ENCODE data around the gene ODAD3.
"Not testable (repeated sequence)": the region's sequence is repeated elsewhere in the genome, so short reads cannot be mapped to it uniquely, and the experiment has no call there.

The ODAD3 gene

DNA sequence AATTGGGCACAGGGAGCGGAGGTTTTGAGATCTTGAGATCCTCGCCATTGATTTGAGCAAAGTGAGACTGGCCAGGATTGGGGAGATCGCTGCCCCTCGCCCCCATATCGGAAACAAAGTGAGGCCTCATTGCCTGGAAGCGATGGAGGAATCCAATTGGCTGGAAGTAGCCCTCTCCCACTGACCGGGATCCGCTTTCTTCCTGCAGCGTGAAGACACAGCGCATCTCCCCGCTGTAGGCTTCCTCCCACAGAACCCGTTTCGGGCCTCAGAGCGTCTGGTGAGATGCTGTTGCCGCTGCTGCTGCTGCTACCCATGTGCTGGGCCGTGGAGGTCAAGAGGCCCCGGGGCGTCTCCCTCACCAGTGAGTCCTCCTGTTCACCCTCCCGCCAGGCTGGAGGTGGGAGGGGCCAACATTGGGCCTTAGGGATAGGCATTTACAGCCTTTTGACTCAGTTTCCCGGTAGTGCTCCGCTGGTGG is 952 bp upstream of the ODAD3 start:
- TF ChIP-seq GATA1 (IDR thresholded peaks at IDR 0.05; ENCODE audit: low read depth, low read length) (no peak), POLR2A (IDR thresholded peaks at IDR 0.05; ENCODE audit: low read length) (peak; percentile 32)
- peak; percentile 65 to 66 for DNase-seq

DNA sequence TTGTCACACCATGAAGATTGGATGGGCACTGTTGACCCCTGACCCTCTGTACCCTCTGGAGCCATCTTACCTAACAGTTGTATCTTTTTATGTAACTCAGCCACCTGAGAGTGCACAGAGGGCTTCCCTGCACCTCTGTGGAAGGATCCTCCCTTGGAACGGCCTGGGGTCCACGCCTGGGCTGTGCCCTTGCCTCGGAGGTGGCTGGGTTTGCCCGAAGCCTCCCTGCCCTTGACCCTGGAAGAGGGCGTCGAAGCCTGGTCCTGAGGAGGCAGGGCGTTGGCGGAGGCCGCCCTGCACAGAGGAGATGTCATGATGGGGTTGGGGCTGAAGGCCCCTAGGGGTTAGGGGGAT is 241 bp downstream of the ODAD3 start:
- DNase-seq = no peak
- TF ChIP-seq POLR2A (IDR thresholded peaks at IDR 0.05; ENCODE audit: low read length) (no peak), GATA1 (IDR thresholded peaks at IDR 0.05; ENCODE audit: low read depth, low read length) (no peak)

DNA sequence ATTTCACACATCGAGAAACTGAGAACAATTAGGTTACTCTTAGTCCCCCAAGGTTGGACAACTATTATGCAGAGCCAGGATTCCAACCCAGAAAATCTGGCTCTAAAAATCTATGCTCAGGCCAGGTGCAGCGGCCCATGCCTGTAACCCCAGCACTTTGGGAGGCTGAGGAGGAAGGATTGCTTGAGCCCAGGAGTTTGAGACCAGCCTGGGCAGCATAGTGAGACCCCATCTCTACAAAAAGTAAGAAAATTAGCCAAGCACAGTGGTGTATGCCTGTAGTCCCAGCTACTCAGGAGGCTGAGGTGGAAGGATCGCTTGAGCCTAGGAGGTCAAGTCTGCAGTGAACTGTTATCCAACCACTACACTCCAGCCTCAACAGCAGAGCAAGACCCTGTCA is 1.4 kb downstream of the ODAD3 start:
- DNase-seq = not testable (repeated sequence)

DNA sequence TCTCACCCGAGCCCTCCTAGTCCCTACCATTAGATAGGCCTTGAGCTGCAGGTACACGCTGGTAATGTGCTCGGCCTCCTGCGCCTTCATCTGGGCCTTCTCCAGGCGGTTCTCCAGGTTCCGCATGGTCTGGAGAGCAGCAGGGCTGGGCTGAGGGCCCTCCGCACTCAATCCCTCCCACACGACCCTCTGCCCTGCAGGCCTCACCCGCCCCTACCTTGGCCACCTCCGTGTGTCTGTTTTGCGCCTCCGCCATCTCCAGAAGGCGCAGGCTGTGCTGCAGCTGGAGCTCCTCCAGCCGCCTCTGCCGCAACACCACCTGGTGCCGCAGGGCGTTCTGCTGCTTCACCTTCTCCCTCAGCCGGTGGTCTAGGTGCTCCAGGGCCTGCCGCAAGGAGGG is 8.3 kb downstream of the ODAD3 start:
- TF ChIP-seq POLR2A (IDR thresholded peaks at IDR 0.05; ENCODE audit: low read length) = no peak
- TF ChIP-seq GATA1 (IDR thresholded peaks at IDR 0.05; ENCODE audit: low read depth, low read length) = no peak
- DNase-seq = no peak

DNA sequence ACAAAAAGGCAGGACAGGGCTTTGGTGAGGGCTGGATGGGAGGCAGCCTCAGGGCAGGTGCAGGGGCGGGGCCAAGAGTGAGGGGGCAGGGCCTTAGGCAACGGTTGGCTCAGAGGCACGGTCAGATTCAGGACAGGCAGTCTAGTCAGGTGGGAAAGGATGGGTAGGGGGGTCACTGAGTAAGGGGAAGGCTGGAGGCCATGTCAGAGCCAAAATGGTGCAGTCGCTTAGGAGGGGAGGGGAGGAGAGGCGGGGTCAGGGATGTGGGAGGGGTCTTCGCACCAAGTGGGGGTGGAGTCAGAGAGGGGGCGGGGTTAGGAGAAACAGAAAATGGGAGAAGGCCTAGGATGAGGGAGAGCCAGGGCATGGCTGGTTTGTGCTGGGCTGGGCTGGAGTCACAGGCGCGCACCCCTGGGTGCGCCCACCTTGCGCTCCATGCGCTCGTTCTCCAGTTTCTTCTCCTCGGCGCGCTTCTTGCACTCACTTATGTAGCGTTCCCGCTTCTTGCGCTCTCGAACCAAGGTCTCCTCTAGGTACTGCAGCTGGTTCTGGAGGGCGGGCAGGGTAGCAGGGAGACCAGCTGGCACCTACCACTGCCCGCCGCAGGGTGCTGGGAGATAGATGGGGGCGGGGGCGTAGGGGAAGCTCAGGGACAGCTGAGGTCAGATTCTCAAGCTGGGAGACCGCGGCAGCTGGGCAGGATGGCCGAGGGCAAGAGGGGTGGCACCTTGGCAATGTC is 9.0 kb downstream of the ODAD3 start:
- no peak for DNase-seq
- TF ChIP-seq GATA1 (IDR thresholded peaks at IDR 0.05; ENCODE audit: low read depth, low read length) (no peak), POLR2A (IDR thresholded peaks at IDR 0.05; ENCODE audit: low read length) (no peak)

DNA sequence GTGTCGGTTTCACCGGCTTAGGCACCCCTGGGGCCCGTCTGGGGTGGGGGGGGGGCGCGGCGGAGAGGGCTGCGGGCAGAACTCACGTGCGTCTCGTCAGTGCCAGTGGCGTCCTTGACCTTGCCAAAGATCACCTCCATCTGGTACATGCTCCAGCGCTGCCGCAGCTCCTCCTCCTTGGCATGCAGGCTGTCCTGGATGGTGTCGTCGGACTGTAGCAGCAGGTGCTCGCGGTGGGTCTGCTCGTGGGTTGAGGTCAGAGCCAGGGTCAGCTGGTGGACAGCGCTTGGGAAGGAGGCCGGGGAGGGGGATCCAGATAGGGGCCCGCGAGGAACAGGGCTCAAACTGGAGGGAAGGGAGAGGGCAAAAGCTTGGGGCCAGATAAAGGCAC is 11.1 kb downstream of the ODAD3 start:
- TF ChIP-seq GATA1 (IDR thresholded peaks at IDR 0.05; ENCODE audit: low read depth, low read length) (no peak), POLR2A (IDR thresholded peaks at IDR 0.05; ENCODE audit: low read length) (no peak)
- DNase-seq = no peak

DNA sequence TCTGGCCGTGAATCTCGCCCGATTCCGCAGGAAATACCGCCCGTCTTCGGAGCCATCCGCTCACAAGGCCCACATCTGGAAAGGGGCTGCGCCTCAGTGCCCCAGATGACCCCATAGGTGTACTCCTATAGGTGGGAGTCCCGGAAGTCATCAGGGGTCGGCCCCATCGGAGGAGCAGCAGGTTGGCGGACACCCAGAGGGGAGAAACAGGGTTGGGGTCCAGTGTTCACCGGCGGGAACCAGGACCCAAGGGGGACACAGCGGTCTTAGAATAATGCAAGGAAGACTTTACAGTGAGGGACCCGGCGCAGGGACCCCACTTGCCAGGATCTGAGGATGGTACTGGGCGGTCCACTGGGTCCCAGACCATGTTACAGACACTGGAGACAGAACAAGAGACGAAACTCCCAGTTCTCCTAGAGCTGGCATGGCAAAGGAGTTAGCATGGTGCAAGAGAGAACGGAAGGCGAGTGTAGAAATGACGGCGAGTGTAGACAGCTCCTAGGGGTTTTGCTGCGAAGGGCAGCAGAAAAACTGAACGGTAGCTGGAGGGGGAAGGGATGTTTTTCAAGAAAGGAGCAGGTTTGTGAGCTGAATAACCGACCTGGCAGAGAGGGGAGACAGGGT is 11.6 kb downstream of the ODAD3 start:
- no peak for TF ChIP-seq GATA1 (IDR thresholded peaks at IDR 0.05; ENCODE audit: low read depth, low read length)
- no peak for DNase-seq

DNA sequence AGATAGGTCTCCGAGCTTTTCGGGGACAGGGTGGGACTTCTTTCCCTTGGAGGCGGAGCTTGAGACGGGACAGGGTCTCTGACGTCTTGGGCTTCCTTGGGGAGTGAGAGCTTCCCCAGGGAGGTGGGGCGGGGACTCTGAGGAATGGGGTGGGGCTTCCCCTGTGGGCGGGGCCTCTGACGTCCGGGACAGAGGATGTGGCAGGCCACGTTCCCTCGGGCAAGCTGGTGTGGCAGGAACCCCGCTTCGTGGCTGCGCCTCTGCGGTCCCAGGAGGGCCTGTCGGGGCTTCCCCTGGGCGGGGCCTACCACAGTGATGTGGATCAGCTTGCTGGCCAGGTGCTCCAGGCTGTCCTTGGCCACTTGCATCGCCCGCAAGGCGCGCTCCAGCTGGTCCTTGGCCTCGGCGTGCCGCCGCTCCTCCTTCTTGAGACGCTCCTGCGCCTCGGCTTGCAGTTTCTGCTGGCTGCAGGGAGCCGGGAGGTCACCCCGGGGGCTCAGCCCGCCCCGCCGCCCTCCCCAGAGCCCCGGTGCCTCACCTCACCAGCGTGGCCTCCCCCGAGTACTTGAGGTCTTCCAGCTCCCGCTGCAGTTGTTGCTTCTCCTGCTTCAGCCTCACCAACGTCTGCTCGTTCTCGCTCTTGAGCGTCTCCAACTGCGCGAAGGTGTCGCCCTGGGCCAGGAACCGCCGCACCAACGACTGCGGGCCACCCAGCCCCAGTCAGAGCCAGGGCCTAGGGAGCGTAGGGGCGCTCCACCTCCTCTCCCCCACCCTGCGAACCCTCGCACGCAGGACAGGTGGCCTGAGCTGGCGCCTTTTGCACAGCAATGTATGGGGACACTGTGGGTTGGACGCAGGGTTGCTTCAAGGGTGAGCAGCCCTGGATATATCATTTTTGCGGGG is 12.5 kb downstream of the ODAD3 start:
- TF ChIP-seq GATA1 (IDR thresholded peaks at IDR 0.05; ENCODE audit: low read depth, low read length) = no peak
- TF ChIP-seq POLR2A (IDR thresholded peaks at IDR 0.05; ENCODE audit: low read length) = no peak
- peak in 1 of 2 experiments; percentile 57 for DNase-seq

DNA sequence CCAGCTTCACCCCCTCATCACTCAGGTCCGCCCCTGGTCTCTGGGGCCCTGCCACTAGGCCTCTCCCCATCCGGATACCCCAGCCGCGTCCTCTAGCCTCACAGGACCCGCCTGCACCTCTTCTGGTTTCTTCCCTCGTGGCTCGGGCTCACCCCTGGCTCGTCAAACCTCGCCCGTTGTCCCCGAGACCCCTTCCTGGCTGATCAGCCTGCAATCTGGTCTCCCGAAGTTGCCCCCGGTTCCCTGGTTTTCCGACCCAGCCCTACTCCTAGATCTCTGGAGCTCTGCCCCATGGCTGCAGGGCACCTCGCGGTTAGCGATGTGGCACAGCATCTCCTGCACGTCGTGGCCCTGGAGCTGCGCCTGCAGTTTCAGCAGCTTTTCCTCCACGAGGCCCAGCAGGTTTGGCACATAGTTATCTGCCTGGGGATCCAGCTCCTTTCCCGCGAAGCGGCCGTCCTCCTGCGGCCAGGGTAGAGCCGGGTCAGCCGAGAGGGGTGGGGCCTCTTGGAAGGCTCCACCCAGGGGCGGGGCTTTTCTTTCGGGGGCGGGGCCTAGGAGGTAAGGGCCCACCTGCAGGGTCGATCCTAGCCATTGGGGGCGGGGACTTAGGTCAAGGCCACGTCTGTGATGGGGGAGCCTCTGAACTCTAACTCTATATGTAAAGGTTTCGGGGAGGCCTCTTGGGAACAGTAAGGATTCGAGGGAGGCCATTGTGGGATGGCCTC is 13.4 kb downstream of the ODAD3 start:
- DNase-seq = peak; percentile 55 to 62
- TF ChIP-seq POLR2A (IDR thresholded peaks at IDR 0.05; ENCODE audit: low read length) = no peak
- TF ChIP-seq GATA1 (IDR thresholded peaks at IDR 0.05; ENCODE audit: low read depth, low read length) = no peak

DNA sequence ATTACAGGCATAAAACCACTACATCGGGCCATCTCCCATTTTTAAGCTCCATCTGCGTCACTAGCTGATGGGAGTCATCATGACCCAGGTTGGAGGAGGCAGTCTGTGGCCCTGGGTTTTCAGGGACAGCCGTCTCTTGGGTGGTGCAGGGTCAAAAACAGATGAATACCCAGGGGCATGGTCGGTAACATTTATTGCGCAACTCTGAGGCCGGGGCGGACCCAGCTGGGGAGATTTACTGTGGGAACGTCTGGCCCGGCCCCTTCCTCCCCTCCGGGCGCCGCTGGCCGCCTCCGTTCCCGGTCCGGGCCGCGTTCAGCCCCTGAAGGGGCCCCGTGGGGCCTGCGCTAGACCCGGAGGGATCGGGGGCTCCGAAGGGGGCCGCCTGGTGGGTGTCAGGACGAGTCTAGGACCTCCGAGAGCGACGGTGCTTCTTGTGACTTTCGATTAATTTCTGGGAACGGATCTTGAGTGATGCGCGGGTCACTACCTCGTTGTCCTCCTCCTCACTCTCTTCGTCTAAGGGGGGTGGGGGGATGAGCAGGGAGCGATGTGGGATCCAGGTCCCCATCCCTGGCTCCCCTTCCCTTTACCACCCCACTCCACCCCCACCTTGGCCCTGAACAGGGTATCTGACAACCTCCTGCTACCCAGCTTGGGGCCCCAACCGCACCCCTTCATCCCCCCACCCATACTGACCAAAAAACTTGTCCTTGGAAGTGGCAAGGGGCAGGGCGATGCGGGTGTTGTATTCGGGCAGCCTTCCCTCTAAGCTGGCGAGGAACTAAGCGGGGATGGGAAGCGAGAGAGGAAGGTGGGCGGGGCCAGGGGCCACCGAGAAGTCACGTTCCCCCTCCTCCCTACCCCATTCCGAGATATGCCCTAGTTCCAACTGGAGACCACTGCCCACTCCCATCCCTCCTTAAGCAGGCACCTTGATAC is 14.2 kb downstream of the ODAD3 start:
- no peak for DNase-seq
- no peak for TF ChIP-seq GATA1 (IDR thresholded peaks at IDR 0.05; ENCODE audit: low read depth, low read length)
- TF ChIP-seq POLR2A (IDR thresholded peaks at IDR 0.05; ENCODE audit: low read length) = no peak

DNA sequence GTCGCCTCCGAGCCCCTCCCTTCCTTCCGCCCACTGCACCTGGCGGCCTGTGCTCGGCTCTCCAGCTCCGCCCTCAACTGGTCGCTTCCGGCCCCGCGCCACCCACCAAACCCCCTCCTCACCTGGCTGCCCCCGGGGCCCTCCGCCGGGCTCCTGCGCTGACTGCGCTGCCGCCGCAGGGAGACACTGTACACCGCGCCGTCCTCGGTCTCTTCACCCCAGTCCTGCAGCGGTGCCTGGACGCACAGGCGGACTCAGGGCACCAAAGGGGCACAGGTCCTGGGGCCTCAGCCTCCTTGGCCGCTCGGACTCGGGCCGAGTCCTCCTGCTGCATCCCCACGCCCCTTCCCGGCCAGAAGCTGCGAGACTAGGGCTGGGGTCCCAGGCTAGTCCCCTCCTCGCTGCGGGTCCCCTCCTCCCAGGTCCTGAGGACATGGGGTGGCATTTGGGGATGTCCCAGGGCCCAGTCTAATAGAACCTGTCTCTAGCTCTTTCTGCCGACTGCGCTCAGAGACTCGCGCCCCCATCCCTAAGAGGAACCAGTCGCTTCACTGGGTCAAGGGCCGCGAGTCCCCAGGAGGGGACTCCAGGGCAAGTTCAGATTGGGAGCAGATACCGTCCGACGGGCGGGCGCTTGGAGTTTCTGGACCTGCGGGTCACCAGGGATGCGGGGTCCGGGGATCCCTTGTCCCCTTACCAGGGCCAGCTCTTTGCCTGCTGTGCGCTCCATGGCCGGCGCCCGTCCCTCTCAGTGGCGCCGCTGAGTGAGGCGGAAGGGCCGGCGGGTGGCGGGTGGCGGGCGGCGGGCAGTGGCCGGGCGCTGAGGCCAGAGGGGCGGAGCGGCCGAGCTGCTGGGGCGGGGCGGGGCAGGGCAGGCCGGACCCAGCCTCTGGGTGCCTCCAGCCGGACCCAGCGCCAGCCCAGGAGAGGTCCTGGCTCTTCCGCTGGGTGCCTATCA is 16.1 kb downstream of the ODAD3 start, which contains the start of gene RGL3:
Gene RGL3, minus strand, starts transcription at position 766 of the 958 bp plus-strand sequence. Its CDS starts 36 bp downstream, at position 730.
- DNase-seq = no peak
- TF ChIP-seq GATA1 (IDR thresholded peaks at IDR 0.05; ENCODE audit: low read depth, low read length) (no peak), POLR2A (IDR thresholded peaks at IDR 0.05; ENCODE audit: low read length) (no peak)

DNA sequence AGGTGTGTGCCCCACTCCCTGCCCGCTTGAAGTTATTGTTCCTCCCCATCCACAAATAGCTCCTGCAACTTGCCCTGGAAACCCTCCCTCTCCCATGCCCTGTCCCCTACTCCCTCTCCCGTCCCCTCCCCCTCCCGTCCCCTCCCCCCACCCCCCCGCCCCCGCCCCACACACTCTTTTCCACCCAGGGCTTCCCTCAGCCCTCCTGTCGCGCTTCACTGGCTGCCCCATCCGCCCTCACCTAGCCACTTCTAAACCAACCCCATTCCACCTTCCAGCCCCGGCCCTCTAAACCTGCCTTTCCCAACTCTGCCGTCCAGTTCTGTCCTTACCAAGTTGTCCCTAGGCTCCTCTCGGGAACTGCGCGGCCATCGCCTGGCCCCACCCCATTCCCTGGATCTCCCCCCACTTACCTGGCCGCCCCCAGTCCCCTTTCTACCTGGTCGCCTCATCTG is 16.8 kb downstream of the ODAD3 start:
- no peak for DNase-seq
- no peak for TF ChIP-seq GATA1 (IDR thresholded peaks at IDR 0.05; ENCODE audit: low read depth, low read length)
- TF ChIP-seq POLR2A (IDR thresholded peaks at IDR 0.05; ENCODE audit: low read length) = no peak

Data from erythroblast (primary cell).